ENCODE measurements around the gene UBA1.

The UBA1 gene

GRCh38 chrX:47184486-47184885, 9.1 kb upstream of the UBA1 start:
- H4K20me1 ChIP-seq (ENCODE audit: control insufficient read depth, insufficient read depth, low read depth, low read length): no peaks in the 10 kb centered on the region
- TF ChIP-seq EZH2phosphoT487 (IDR thresholded peaks at IDR 0.05; ENCODE audit: borderline replicate concordance, low read length): no peak
- no peak for TF ChIP-seq CTCF (IDR thresholded peaks at IDR 0.05; ENCODE audit: low read depth, low read length, poor library complexity, severe bottlenecking)
- no peak overlapping the region for H3K27ac ChIP-seq (ENCODE audit: low read depth, low read length)
- no peaks in the 10 kb centered on the region for H3K9me2 ChIP-seq (replicated peaks; ENCODE audit: control insufficient read depth, low read length)
- H3K4me3 ChIP-seq (ENCODE audit: low read length): no peak overlapping the region
- H3K4me1 ChIP-seq (ENCODE audit: control insufficient read depth, low read length): no peaks in the 10 kb centered on the region
- peaks cover 9% of the 10 kb centered on the region for H3F3A ChIP-seq (ENCODE audit: control insufficient read depth, insufficient read depth)
- no peaks in the 10 kb centered on the region for H3K9me3 ChIP-seq (ENCODE audit: control insufficient read depth, insufficient read depth, low read length)
- H3K4me2 ChIP-seq (ENCODE audit: low read length): no peak overlapping the region
- H3K27me3 ChIP-seq (ENCODE audit: control insufficient read depth, low read length): no peaks in the 10 kb centered on the region
- no peaks in the 10 kb centered on the region for H3K79me2 ChIP-seq (ENCODE audit: control insufficient read depth, low read length)
- H3K36me3 ChIP-seq (ENCODE audit: control insufficient read depth, low read length): peaks cover 35% of the 10 kb centered on the region

GRCh38 chrX:47185241-47185640, 8.4 kb upstream of the UBA1 start:
- no peak for TF ChIP-seq EZH2phosphoT487 (IDR thresholded peaks at IDR 0.05; ENCODE audit: borderline replicate concordance, low read length)
- no peak for TF ChIP-seq CTCF (IDR thresholded peaks at IDR 0.05; ENCODE audit: low read depth, low read length, poor library complexity, severe bottlenecking)
- Histone ChIP-seq H4K20me1 (ENCODE audit: control insufficient read depth, insufficient read depth, low read depth, low read length) (no peaks in the 10 kb centered on the region), H3K27me3 (ENCODE audit: control insufficient read depth, low read length) (no peaks in the 10 kb centered on the region), H3K79me2 (ENCODE audit: control insufficient read depth, low read length) (no peaks in the 10 kb centered on the region), H3K27ac (ENCODE audit: low read depth, low read length) (no peak overlapping the region), H3K4me2 (ENCODE audit: low read length) (no peak overlapping the region), H3F3A (ENCODE audit: control insufficient read depth, insufficient read depth) (peaks cover 9% of the 10 kb centered on the region), H3K9me3 (ENCODE audit: control insufficient read depth, insufficient read depth, low read length) (no peaks in the 10 kb centered on the region), H3K4me3 (ENCODE audit: low read length) (no peak overlapping the region), H3K9me2 (replicated peaks; ENCODE audit: control insufficient read depth, low read length) (no peaks in the 10 kb centered on the region), H3K36me3 (ENCODE audit: control insufficient read depth, low read length) (peaks cover 35% of the 10 kb centered on the region), H3K4me1 (ENCODE audit: control insufficient read depth, low read length) (peaks cover 7% of the 10 kb centered on the region)

- Histone ChIP-seq H4K20me1 (ENCODE audit: control insufficient read depth, insufficient read depth, low read depth, low read length) (no peaks in the 10 kb centered on the region), H3K9me3 (ENCODE audit: control insufficient read depth, insufficient read depth, low read length) (no peaks in the 10 kb centered on the region), H3K9me2 (replicated peaks; ENCODE audit: control insufficient read depth, low read length) (no peaks in the 10 kb centered on the region), H3K4me3 (ENCODE audit: low read length) (no peak overlapping the region), H3K27ac (ENCODE audit: low read depth, low read length) (no peak overlapping the region), H3K36me3 (ENCODE audit: control insufficient read depth, low read length) (peaks cover 36% of the 10 kb centered on the region), H3K79me2 (ENCODE audit: control insufficient read depth, low read length) (peaks cover 5% of the 10 kb centered on the region), H3K27me3 (ENCODE audit: control insufficient read depth, low read length) (no peaks in the 10 kb centered on the region), H3K4me1 (ENCODE audit: control insufficient read depth, low read length) (peaks cover 10% of the 10 kb centered on the region), H3F3A (ENCODE audit: control insufficient read depth, insufficient read depth) (peaks cover 9% of the 10 kb centered on the region), H3K4me2 (ENCODE audit: low read length) (no peak overlapping the region)
- no peak for TF ChIP-seq EZH2phosphoT487 (IDR thresholded peaks at IDR 0.05; ENCODE audit: borderline replicate concordance, low read length)
- TF ChIP-seq CTCF (IDR thresholded peaks at IDR 0.05; ENCODE audit: low read depth, low read length, poor library complexity, severe bottlenecking): no peak
Observed at GRCh38 chrX:47186096-47186740, 7.4 kb upstream of the UBA1 start.
